GM12878 (cell line): ENCODE data around the gene ADAMTS2.

Source experiments
- CBFB ChIP-seq: IDR thresholded peaks from 2 replicates; pipeline ENCODE4 v1.6.1; 2016; ENCODE audit warnings: antibody characterized with exemption, low read depth
- CTCF ChIP-seq, 3 experiments: IDR thresholded peaks in 2 of 3; conservative IDR thresholded peaks in 1 of 3; 2 replicates each; pipeline ENCODE4 v1.5.1; 2011; ENCODE audit warnings: low read depth in 3 of 3, low read length in 3 of 3, mild to moderate bottlenecking in 3 of 3, control low read depth in 2 of 3, moderate library complexity in 2 of 3, inconsistent platforms in 1 of 3, mixed read lengths in 1 of 3; ENCODE audit not compliant: control insufficient read depth in 2 of 3, insufficient read depth in 1 of 3; ENCODE audit errors: extremely low read depth in 1 of 3
- MEF2A ChIP-seq: IDR thresholded peaks from 2 replicates; pipeline ENCODE4 v1.6.1; 2011; ENCODE audit warnings: low read depth, mild to moderate bottlenecking, low read length, moderate library complexity; ENCODE audit not compliant: insufficient read depth
- MXI1 ChIP-seq: fragments of 150-350 bp; IDR thresholded peaks from 2 replicates; pipeline ENCODE4 v1.6.1; 2011; ENCODE audit warnings: low read depth, mild to moderate bottlenecking, inconsistent platforms, low read length, improper control_type of control experiment
- POLR2A ChIP-seq: IDR thresholded peaks from 2 replicates; pipeline ENCODE4 v1.6.1; 2011; ENCODE audit warnings: low read depth, mild to moderate bottlenecking, low read length
- SPI1 ChIP-seq: IDR thresholded peaks from 2 replicates; pipeline ENCODE4 v1.6.1; 2011; ENCODE audit warnings: low read depth, mild to moderate bottlenecking, low read length, moderate library complexity, borderline replicate concordance; ENCODE audit not compliant: insufficient read depth
- TF ChIP-seq, protein P1 (sequence below): fragments of 450-650 bp; IDR thresholded peaks from 2 replicates; pipeline ENCODE4 v1.6.1; 2017; ENCODE audit warnings: antibody characterized with exemption, mild to moderate bottlenecking, moderate library complexity
- TF ChIP-seq, protein P2 (sequence below): IDR thresholded peaks from 2 replicates; pipeline ENCODE4 v1.6.1; 2011; ENCODE audit warnings: borderline replicate concordance, low read depth, mild to moderate bottlenecking, moderate library complexity, low read length; ENCODE audit not compliant: insufficient read depth, poor library complexity, severe bottlenecking
- TF ChIP-seq, protein P3 (sequence below): IDR thresholded peaks from 2 replicates; pipeline ENCODE4 v1.6.1; 2011; ENCODE audit warnings: low read depth, low read length, improper control_type of control experiment, borderline replicate concordance

DNA sequence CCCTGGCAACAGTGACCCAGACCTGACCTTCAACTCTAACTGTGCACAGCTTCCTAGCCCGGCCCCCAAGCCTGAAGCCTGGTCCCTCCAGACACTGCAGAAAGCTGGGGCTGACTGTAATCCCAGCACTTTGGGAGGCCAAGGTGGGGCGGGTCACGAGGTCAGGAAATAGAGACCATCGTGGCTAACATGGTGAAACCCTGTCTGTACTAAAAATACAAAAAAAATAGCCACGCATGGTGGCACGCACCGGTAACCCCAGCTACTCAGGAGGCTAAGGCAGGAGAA lies 35.9 kb downstream of the ADAMTS2 start:
- TF ChIP-seq, protein P1, sequence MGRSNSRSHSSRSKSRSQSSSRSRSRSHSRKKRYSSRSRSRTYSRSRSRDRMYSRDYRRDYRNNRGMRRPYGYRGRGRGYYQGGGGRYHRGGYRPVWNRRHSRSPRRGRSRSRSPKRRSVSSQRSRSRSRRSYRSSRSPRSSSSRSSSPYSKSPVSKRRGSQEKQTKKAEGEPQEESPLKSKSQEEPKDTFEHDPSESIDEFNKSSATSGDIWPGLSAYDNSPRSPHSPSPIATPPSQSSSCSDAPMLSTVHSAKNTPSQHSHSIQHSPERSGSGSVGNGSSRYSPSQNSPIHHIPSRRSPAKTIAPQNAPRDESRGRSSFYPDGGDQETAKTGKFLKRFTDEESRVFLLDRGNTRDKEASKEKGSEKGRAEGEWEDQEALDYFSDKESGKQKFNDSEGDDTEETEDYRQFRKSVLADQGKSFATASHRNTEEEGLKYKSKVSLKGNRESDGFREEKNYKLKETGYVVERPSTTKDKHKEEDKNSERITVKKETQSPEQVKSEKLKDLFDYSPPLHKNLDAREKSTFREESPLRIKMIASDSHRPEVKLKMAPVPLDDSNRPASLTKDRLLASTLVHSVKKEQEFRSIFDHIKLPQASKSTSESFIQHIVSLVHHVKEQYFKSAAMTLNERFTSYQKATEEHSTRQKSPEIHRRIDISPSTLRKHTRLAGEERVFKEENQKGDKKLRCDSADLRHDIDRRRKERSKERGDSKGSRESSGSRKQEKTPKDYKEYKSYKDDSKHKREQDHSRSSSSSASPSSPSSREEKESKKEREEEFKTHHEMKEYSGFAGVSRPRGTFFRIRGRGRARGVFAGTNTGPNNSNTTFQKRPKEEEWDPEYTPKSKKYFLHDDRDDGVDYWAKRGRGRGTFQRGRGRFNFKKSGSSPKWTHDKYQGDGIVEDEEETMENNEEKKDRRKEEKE = no peak
- TF ChIP-seq, protein P2, sequence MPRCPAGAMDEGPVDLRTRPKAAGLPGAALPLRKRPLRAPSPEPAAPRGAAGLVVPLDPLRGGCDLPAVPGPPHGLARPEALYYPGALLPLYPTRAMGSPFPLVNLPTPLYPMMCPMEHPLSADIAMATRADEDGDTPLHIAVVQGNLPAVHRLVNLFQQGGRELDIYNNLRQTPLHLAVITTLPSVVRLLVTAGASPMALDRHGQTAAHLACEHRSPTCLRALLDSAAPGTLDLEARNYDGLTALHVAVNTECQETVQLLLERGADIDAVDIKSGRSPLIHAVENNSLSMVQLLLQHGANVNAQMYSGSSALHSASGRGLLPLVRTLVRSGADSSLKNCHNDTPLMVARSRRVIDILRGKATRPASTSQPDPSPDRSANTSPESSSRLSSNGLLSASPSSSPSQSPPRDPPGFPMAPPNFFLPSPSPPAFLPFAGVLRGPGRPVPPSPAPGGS = no peak
- TF ChIP-seq POLR2A (no peak), CBFB (no peak), SPI1 (no peak), MEF2A (no peak), CTCF (IDR thresholded peaks at IDR 0.05 in 2 of 3, conservative IDR thresholded peaks at IDR 0.05 in 1 of 3; ENCODE audit: control insufficient read depth in 2 of 3, extremely low read depth in 1 of 3, insufficient read depth in 1 of 3, low read depth in 3 of 3, low read length in 3 of 3) (no peak), MXI1 (no peak)
- TF ChIP-seq, protein P3, sequence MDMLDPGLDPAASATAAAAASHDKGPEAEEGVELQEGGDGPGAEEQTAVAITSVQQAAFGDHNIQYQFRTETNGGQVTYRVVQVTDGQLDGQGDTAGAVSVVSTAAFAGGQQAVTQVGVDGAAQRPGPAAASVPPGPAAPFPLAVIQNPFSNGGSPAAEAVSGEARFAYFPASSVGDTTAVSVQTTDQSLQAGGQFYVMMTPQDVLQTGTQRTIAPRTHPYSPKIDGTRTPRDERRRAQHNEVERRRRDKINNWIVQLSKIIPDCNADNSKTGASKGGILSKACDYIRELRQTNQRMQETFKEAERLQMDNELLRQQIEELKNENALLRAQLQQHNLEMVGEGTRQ = no peak
